Gastrocnemius medialis (tissue), 4 donors: Measurements from ENCODE around the gene CHST14. TPM values are rescaled to one million over a fixed set of nuclear protein-coding genes. Genes with fewer than 3 reads are reported as not detected.

Experiments
- ATAC-seq, 2 donors: fragments of 150-250 bp; one replicate each; pipeline ENCODE4 v1.9.1; 2016
- DNase-seq, 2 donors: peaks; one replicate each; pipeline ENCODE4 v3.0.0-alpha.2; 2019
- H3K27ac ChIP-seq, 4 donors: fragments of 200-600 bp; sonication (generic); 1 replicate in 1 of 4; 2 replicates in 3 of 4; pipeline ENCODE4 v1.5.1; 2016 to 2018; ENCODE audit warnings: mild to moderate bottlenecking in 2 of 4, moderate library complexity in 1 of 4
- H3K27me3 ChIP-seq, 3 donors: fragments of 200-600 bp; sonication (generic) in 2 of 3; 1 replicate in 1 of 3; 2 replicates in 2 of 3; pipeline versions ENCODE4 v1.5.1 to v1.6.0; 2016 to 2019; ENCODE audit warnings: mild to moderate bottlenecking in 1 of 3, moderate library complexity in 1 of 3
- H3K36me3 ChIP-seq, 2 donors: fragments of 200-600 bp; sonication (generic) in 1 of 2; one replicate each; pipeline ENCODE4 v1.5.1; 2017 to 2018
- H3K4me1 ChIP-seq, 2 donors: fragments of 200-600 bp; sonication (generic) in 1 of 2; one replicate each; pipeline ENCODE4 v1.5.1; 2016 to 2017; ENCODE audit warnings: mild to moderate bottlenecking in 2 of 2
- H3K4me3 ChIP-seq, 4 donors: fragments of 200-600 bp; sonication (generic) in 3 of 4; 1 replicate in 1 of 4; 2 replicates in 3 of 4; pipeline ENCODE4 v1.5.1; 2016 to 2019; ENCODE audit warnings: mild to moderate bottlenecking in 2 of 4
- H3K9me3 ChIP-seq, 3 donors: fragments of 200-600 bp; sonication (generic) in 2 of 3; 1 replicate in 1 of 3; 2 replicates in 2 of 3; pipeline ENCODE4 v1.5.1; 2016 to 2019
- CTCF ChIP-seq, 5 experiments: fragments of 450-650 bp in 3 of 5; fragments of 200-600 bp in 2 of 5; sonication (generic) in 2 of 5; IDR thresholded peaks in 4 of 5; conservative IDR thresholded peaks in 1 of 5; 1 replicate in 4 of 5; 2 replicates in 1 of 5; pipeline ENCODE4 v1.5.1; 2016 to 2019; ENCODE audit warnings: antibody characterized with exemption in 5 of 5, mild to moderate bottlenecking in 3 of 5, moderate library complexity in 3 of 5
- POLR2A ChIP-seq, 2 donors: fragments of 450-650 bp; IDR thresholded peaks; one replicate each; pipeline ENCODE4 v1.6.1; 2017; ENCODE audit warnings: antibody characterized with exemption in 2 of 2, mild to moderate bottlenecking in 2 of 2, moderate library complexity in 2 of 2
- in situ Hi-C, 4 donors: fragments of 200-750 bp; cut with MboI; loops; one replicate each; pipeline versions ENCODE4 v1.15.0 to v1.8.0; 2017; ENCODE audit warnings: low sequenced_read_pairs in 4 of 4
- intact Hi-C: fragments of 100-400 bp; cut with DNase I; formaldehyde crosslinking; loops from one replicate; pipeline ENCODE4 v1.15.1; 2023; ENCODE audit warnings: low total_unique reads
- total RNA-seq, 4 donors: library from RNA; depleted of rRNA; stranded (reverse); fragments of >200 nt; gene quantifications; one replicate each; pipeline versions ENCODE4 v1.1.0 to v1.2.3, GENCODE V29; 2016

Gene CHST14
- total RNA-seq, 4 donors from 2014 or later = 3.0 to 5.2 (median 3.9) TPM

DNA sequence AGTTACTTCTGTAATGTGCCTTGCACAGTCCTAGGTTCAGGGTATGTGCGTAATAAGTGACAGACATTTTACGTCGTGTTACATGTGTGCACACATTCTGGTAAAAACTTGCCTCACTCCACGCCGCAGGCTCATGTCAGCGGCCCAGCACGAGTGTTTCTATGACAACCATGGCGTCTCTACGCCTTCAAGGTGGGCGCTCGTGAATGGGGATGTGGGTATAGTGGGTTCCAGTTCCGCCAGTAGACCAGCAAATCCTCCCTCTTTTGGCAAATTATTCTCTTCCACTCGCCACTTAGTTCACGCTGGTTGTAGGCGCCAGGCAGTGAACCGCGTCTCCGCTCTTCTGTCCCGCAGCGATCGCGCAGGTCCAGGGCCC is 40.3 kb downstream of the CHST14 start:
- in situ Hi-C loops = loop anchor here in 3 of 4 donors (10.0 to 25.0 kb wide), 3 partner anchors 64 to 376 kb away; partner anchors contain the start of genes RAD51 (in 1 of the 3) and VPS18 (in 1 of the 3)
- peak overlapping the region; percentile 63 to 73 (median 69) for H3K4me3 ChIP-seq
- H3K36me3 ChIP-seq = no peaks in the 10 kb centered on the region
- intact Hi-C loops = no loop called here
- no peaks in the 10 kb centered on the region for H3K9me3 ChIP-seq
- ATAC-seq (peak; percentile 26 to 39), DNase-seq (no peak)
- no peak for TF ChIP-seq CTCF (IDR thresholded peaks at IDR 0.05 in 4 of 5, conservative IDR thresholded peaks at IDR 0.05 in 1 of 5)
- no peak for TF ChIP-seq POLR2A (IDR thresholded peaks at IDR 0.05)
- H3K27ac ChIP-seq = peak overlapping the region; percentile 68 to 81 (median 74)
- H3K4me1 ChIP-seq = peaks cover 6 to 20% of the 10 kb centered on the region in 2 donors
- H3K27me3 ChIP-seq = no peaks in the 10 kb centered on the region

DNA sequence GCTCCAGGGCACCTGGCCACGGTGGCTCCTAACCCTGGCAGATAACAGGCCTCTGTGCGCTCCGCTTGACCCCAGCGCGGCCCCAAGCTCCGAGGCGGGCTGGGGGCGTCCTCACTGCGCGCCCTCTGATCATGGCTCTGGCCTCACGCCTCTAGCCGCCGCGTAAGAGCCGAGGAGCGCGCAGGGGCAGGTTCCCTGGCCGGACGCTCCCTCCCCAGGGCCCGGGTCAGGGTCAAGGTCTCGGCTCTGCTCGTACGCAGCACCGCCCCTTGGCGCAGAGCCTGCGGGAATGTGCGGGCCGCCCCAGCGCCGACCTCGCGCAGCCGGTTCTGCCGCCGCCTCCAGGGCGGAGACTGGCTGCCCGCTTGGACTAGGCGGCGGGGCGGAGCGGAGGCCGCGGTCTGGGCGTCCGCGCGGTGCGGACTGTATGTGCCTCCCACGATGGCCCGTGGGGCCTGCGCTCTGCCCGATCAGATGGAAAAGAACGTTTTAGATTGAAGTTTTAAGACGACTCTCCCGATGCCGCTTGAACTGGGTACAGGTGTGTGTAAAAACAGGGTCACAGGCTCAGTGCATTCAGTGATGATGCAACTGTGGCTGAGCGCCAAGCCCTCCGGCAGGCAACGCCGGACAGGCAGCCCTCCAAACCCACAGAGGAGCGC is 40.8 kb downstream of the CHST14 start:
- intact Hi-C loops (no loop called here), in situ Hi-C loops (loop anchor here in 3 of 4 donors (10.0 to 25.0 kb wide), 3 partner anchors 63 to 376 kb away; partner anchors contain the start of genes RAD51 (in 1 of the 3) and VPS18 (in 1 of the 3))
- Histone ChIP-seq H3K9me3 (no peaks in the 10 kb centered on the region), H3K27ac (peak overlapping the region; percentile 68 to 81 (median 74)), H3K36me3 (no peaks in the 10 kb centered on the region), H3K4me1 (peaks cover 6 to 19% of the 10 kb centered on the region in 2 donors), H3K27me3 (no peaks in the 10 kb centered on the region), H3K4me3 (peak overlapping the region; percentile 63 to 73 (median 69))
- DNase-seq (peak; percentile 39 to 72), ATAC-seq (peak; percentile 71 to 74)
- TF ChIP-seq POLR2A (IDR thresholded peaks at IDR 0.05) (no peak), CTCF (IDR thresholded peaks at IDR 0.05 in 4 of 5, conservative IDR thresholded peaks at IDR 0.05 in 1 of 5) (no peak)

- intact Hi-C loops = no loop called here
- H3K27me3 ChIP-seq = no peaks in the 10 kb centered on the region
- DNase-seq = no peak
- H3K4me3 ChIP-seq = no peak overlapping the region
- H3K4me1 ChIP-seq = peaks cover 3 to 10% of the 10 kb centered on the region in 2 donors
- in situ Hi-C loops = loop anchor here in 3 of 4 donors (10.0 to 25.0 kb wide), 3 partner anchors 62 to 375 kb away; partner anchors contain the start of genes RAD51 (in 1 of the 3) and VPS18 (in 1 of the 3)
- ATAC-seq = no peak
- H3K27ac ChIP-seq = peak overlapping the region; percentile 68 to 81 (median 74)
- no peak for TF ChIP-seq POLR2A (IDR thresholded peaks at IDR 0.05)
- TF ChIP-seq CTCF (IDR thresholded peaks at IDR 0.05 in 4 of 5, conservative IDR thresholded peaks at IDR 0.05 in 1 of 5) = no peak
- H3K9me3 ChIP-seq = no peaks in the 10 kb centered on the region
- no peaks in the 10 kb centered on the region for H3K36me3 ChIP-seq
Measured at GRCh38 chr15:40512440-40512839, 41.7 kb downstream of the CHST14 start.

GRCh38 chr15:40513609-40514008 is 42.8 kb downstream of the CHST14 start:
- no peaks in the 10 kb centered on the region for H3K9me3 ChIP-seq
- ATAC-seq (no peak), DNase-seq (no peak)
- H3K36me3 ChIP-seq = no peaks in the 10 kb centered on the region
- no peak overlapping the region for H3K4me3 ChIP-seq
- in situ Hi-C loops = loop anchor here in 3 of 4 donors (10.0 to 25.0 kb wide), 3 partner anchors 61 to 374 kb away; partner anchors contain the start of genes RAD51 (in 1 of the 3) and VPS18 (in 1 of the 3)
- H3K27ac ChIP-seq = no peak overlapping the region
- TF ChIP-seq CTCF (IDR thresholded peaks at IDR 0.05 in 4 of 5, conservative IDR thresholded peaks at IDR 0.05 in 1 of 5) (no peak), POLR2A (IDR thresholded peaks at IDR 0.05) (no peak)
- intact Hi-C loops = no loop called here
- H3K4me1 ChIP-seq = peaks cover 2 to 8% of the 10 kb centered on the region in 2 donors
- no peaks in the 10 kb centered on the region for H3K27me3 ChIP-seq
